NOMO-1 (cell line): ENCODE data around the gene KRTAP9-2.
"Not testable (repeated sequence)": the region's sequence is repeated elsewhere in the genome, so short reads cannot be mapped to it uniquely, and the experiment has no call there.

Source experiments
- DNase-seq, 2 experiments: peaks; one replicate each; lab custom pipeline; 2025; ENCODE audit not compliant: unreplicated experiment in 2 of 2; lab: John Stamatoyannopoulos, UW

The KRTAP9-2 gene

DNA sequence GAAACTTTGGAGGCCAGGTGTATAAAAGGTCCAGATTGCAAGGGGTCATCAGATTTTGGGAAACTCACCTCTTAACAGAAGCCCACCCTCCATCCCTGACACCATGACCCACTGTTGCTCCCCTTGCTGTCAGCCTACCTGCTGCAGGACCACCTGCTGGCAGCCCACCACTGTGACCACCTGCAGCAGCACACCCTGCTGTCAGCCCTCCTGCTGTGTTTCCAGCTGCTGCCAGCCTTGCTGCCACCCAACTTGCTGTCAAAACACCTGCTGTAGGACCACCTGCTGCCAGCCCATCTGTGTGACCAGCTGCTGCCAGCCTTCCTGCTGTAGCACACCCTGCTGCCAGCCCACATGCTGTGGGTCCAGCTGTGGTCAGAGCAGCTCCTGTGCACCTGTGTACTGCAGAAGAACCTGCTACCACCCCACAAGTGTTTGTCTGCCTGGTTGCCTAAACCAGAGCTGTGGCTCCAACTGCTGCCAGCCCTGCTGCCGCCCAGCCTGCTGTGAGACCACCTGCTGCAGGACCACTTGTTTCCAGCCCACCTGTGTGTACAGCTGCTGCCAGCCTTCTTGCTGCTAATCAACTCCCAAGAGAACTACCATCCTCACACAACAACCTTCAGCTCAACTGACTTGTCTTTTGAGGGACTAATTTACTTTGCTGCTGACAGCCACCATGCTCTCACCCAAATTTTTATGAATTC, 6.1 kb downstream of the KRTAP9-2 start, which contains the start of gene KRTAP9-3:
TSS of gene KRTAP9-3 (plus strand) at position 51 of the 707 bp plus-strand sequence. CDS start at position 104, 53 bp downstream.
- DNase-seq: not testable (repeated sequence)

GRCh38 chr17:41237116-41237515, 10.7 kb downstream of the KRTAP9-2 start:
- not testable (repeated sequence) for DNase-seq

- DNase-seq: not testable (repeated sequence)
Observed at GRCh38 chr17:41237949-41238437, 11.5 kb downstream of the KRTAP9-2 start, which contains the start of gene KRTAP9-8. Gene KRTAP9-8, plus strand, starts transcription at chr17:41237999. Its CDS starts 53 bp downstream, at chr17:41238052.

GRCh38 chr17:41246995-41247787, 20.7 kb downstream of the KRTAP9-2 start:
- DNase-seq: not testable (repeated sequence)

- not testable (repeated sequence) for DNase-seq
Observed at GRCh38 chr17:41249637-41250240, 23.3 kb downstream of the KRTAP9-2 start, which contains the start of gene KRTAP9-4. Gene KRTAP9-4, plus strand, starts transcription at chr17:41249687. Its CDS starts 34 bp downstream, at chr17:41249721.

DNA sequence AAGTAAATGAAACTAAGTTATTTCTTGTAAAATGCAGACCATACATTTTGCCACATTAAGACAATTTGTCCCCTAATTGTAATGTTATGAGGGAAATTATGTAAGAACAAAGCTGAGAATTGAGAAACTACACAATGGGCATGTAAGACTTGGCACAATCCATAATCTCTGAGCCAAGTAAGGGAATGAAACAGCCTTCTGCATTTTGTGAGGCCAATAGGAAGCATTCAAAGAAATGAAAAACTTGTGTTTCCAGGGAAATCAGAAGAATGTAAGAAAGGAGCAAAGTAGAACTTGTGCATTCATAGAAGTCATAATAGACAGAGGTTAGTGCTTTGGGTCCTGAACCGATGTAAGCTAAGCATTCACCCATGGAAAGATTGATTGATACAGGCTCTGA, 24.8 kb downstream of the KRTAP9-2 start:
- no peak for DNase-seq

GRCh38 chr17:41254861-41255260, 28.4 kb downstream of the KRTAP9-2 start:
- DNase-seq: no peak

DNA sequence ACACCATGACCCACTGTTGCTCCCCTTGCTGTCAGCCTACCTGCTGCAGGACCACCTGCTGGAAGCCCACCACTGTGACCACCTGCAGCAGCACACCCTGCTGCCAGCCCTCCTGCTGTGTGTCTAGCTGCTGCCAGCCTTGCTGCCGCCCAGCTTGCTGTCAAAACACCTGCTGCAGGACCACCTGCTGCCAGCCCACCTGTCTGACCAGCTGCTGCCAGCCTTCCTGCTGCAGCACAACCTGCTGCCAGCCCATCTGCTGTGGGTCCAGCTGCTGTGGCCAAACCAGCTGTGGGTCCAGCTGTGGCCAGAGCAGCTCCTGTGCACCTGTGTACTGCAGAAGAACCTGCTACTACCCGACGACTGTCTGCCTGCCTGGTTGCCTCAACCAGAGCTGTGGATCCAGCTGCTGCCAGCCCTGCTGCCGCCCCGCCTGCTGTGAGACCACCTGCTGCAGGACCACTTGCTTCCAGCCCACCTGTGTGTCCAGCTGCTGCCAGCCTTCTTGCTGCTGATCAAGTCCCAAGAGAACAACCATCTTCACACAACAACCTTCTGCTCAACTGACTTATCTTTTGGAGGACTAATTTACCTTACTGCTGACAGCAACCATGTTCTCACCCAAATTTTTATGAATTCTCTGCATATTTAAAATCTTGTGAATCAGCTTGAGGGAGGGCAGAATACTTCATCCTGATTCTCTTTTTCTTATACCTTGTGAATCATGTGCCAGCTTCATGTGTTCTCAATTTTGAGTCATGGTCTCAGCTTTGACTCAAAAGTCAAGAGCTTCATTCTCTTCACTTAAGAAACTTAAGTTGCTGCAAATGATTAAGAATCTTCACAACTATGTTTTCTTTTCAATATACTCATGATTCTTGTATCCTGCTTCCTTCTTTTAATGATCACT, 29.2 kb downstream of the KRTAP9-2 start, which contains the start of gene KRTAP9-9:
TSS of gene KRTAP9-9 (plus strand) at position 4 of the 910 bp plus-strand sequence.
- DNase-seq: not testable (repeated sequence)

DNA sequence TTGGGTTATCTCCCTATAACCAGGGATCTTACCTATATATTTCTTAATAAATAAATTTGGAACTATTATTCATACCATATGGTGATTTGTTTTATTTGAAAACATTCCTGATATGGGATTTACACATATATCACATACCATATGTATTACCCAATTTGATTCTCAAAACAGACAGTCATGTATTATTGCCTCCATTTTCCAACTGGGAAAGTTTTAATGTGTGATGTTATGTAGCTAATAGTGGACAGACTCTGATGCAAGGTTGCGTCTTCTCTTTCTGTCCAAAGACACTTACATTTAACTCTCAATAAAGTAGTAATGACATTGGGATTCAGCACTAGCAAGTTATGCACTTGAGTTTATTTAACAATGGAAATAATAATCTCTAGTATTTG, 29.8 kb downstream of the KRTAP9-2 start:
- DNase-seq: no peak

- no peak for DNase-seq
Observed at GRCh38 chr17:41258406-41258805, 32.0 kb downstream of the KRTAP9-2 start.

GRCh38 chr17:41263212-41263611, 36.8 kb downstream of the KRTAP9-2 start:
- DNase-seq: no peak

GRCh38 chr17:41264599-41264998, 38.2 kb downstream of the KRTAP9-2 start:
- no peak for DNase-seq

DNA sequence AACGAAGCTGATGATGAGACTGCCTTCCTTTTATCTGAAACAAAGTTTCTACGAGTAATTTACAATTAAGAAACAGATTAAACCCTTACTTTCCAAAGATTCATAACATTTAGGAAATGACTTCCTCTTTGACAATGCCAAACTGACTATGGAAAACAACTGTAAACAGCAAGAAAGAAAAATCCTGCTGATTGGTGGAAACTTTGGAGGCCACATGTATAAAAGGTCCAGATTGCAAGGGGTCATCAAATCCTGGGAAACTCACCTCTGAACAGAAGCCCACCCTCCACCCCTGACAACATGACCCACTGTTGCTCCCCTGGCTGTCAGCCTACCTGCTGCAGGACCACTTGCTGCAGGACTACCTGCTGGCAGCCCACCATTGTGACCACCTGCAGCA, 38.6 kb downstream of the KRTAP9-2 start, which contains the start of gene KRTAP9-6:
TSS of gene KRTAP9-6 (plus strand) at position 301 of the 400 bp plus-strand sequence. CDS start at position 301, 0 bp downstream.
- no peak for DNase-seq

- DNase-seq: peak; percentile 8 to 58
Observed at GRCh38 chr17:41267711-41268110, 41.3 kb downstream of the KRTAP9-2 start.

GRCh38 chr17:41271323-41271722, 44.9 kb downstream of the KRTAP9-2 start:
- not testable (repeated sequence) for DNase-seq

DNA sequence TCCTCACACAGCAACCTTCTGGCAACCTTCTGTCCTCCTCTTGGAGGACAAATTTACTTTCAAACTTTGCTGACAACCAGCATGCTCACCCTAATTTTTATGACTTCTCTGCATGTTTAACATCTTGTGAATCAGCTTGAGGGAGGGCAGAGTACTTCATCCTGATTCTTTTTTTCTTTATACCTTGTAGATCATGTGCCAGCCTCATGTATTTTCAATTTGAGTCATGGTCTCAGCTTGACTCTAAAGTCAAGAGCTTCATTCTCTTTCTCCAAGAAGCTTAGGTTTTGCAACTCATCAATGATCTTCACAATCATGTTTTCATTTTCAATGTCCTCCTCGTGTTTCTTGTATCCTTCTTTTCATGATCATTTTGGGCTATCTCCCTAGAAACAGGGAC, 45.4 kb downstream of the KRTAP9-2 start:
- no peak for DNase-seq

DNA sequence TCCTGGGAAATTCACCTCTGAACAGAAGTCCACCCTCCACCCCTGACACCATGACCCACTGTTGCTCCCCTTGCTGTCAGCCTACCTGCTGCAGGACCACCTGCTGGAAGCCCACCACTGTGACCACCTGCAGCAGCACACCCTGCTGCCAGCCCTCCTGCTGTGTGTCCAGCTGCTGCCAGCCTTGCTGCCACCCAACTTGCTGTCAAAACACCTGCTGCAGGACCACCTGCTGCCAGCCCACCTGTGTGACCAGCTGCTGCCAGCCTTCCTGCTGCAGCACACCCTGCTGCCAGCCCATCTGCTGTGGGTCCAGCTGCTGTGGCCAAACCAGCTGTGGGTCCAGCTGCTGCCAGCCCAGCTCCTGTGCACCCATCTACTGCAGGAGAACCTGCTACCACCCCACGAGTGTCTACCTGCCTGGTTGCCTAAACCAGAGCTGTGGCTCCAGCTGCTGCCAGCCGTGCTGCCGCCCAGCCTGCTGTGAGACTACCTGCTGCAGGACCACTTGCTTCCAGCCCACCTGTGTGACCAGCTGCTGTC, 49.3 kb downstream of the KRTAP9-2 start, which contains the start of gene KRTAP9-7:
TSS of gene KRTAP9-7 (plus strand) at position 51 of the 543 bp plus-strand sequence. CDS start at position 51, 0 bp downstream.
- DNase-seq: not testable (repeated sequence)
